Activated naive CD8-positive, alpha-beta T cell treated with anti-CD3 and anti-CD28 coated beads for 36 hours (primary cell): Measurements from ENCODE around the gene PPP1R26. TPM values are rescaled to one million over a fixed set of nuclear protein-coding genes. Genes with fewer than 3 reads are reported as not detected.
A peak's percentile ranks its signal among the peaks of the same experiment; 100 is the strongest.
"Not testable (repeated sequence)": the region's sequence is repeated elsewhere in the genome, so short reads cannot be mapped to it uniquely, and the experiment has no call there.

Source experiments
- DNase-seq: peaks from one replicate; pipeline ENCODE4 v3.0.0; 2021
- H3K27ac Mint-ChIP-seq: one replicate; pipeline ENCODE4 v1.8.0; 2022; ENCODE audit warnings: mild to moderate bottlenecking, moderate library complexity, mixed read lengths
- H3K27me3 Mint-ChIP-seq: one replicate; pipeline ENCODE4 v1.8.0; 2022; ENCODE audit warnings: mild to moderate bottlenecking, mixed read lengths
- H3K36me3 Mint-ChIP-seq: one replicate; pipeline ENCODE4 v1.8.0; 2021; ENCODE audit warnings: mild to moderate bottlenecking, mixed read lengths
- H3K4me1 Mint-ChIP-seq: one replicate; pipeline ENCODE4 v1.8.0; 2021; ENCODE audit warnings: mixed read lengths
- H3K4me3 Mint-ChIP-seq: one replicate; pipeline ENCODE4 v1.8.0; 2022; ENCODE audit warnings: mild to moderate bottlenecking, moderate library complexity, mixed read lengths
- H3K9me3 Mint-ChIP-seq: one replicate; pipeline ENCODE4 v1.8.0; 2022; ENCODE audit warnings: mixed read lengths
- total RNA-seq, 2 experiments: library from RNA; stranded (reverse); gene quantifications; one replicate each; pipeline ENCODE4 v1.2.3, GENCODE V29; 2021

The PPP1R26 gene
- under 1 TPM; 0.20 to 0.27 TPM for total RNA-seq

DNA sequence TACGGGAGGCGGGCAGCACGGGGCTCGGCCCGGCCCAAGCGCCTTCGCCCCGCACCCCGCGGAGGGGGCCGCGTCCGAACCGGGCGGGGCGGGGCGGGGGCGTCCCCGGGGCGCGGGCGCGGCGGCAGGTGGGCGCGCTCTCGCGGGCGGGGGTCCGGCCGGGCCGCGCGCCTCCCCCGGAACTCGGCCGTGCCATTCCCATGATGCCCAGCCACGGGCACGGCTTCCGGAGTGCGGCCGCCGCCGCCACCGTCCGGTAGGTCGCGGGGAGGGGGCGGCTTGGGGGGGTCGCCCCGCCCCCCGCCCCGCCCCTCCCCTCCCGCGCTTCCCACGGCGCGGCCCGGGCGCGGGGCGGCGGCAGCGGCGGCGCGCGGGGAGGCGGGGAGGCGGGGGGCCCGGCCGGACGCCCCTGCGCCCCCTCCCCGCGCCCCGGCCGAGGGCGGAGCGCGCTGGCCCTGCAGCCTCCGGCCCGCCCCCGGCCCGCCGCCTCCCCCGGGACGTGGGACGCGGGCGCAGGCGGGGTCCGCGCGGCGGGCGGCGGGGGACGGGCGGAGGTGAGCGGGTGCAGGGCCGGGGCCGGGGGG is at the start of gene PPP1R26:
TSS of gene PPP1R26 (plus strand) at position 314 of the 584 bp plus-strand sequence. CDS start 4,729 bp downstream, outside the sequence.
- H3K27ac Mint-ChIP-seq: no peak within 1 kb of the TSS
- no peaks in the 10 kb centered on the region for H3K36me3 Mint-ChIP-seq
- peaks cover 66% of the 10 kb centered on the region for H3K27me3 Mint-ChIP-seq
- DNase-seq: no peak
- H3K9me3 Mint-ChIP-seq: no peaks in the 10 kb centered on the region
- peak within 1 kb of the TSS; percentile 79 for H3K4me3 Mint-ChIP-seq
- H3K4me1 Mint-ChIP-seq: peaks cover 1% of the 10 kb centered on the region

DNA sequence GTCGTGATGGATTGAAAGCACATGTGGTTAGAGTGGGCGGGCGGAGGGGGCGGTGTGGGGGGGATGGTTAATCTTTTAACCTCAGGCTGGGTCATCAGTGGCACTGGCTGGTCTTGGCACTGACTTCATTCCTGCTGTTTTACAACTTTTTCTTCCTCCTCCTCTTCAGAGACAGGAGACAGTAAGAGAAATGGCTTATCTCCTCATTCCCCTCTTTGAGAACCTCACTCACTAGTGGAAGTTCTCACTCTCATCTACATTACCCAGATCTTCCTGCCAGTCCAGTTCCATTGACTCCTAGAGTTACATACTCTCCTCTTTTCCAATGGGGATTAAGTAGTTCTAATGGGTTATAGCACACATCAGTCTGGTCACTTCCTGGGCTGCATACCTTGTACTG is 42.3 kb upstream of the PPP1R26 start:
- H3K27me3 Mint-ChIP-seq: peaks cover 26% of the 10 kb centered on the region
- H3K36me3 Mint-ChIP-seq: no peaks in the 10 kb centered on the region
- no peak for DNase-seq
- no peak overlapping the region for H3K27ac Mint-ChIP-seq
- peaks cover 8% of the 10 kb centered on the region for H3K9me3 Mint-ChIP-seq
- no peak overlapping the region for H3K4me3 Mint-ChIP-seq
- no peaks in the 10 kb centered on the region for H3K4me1 Mint-ChIP-seq

- not testable (repeated sequence) for H3K9me3 Mint-ChIP-seq, H3K27ac Mint-ChIP-seq, H3K4me3 Mint-ChIP-seq, H3K36me3 Mint-ChIP-seq, H3K4me1 Mint-ChIP-seq, DNase-seq
- peaks cover 26% of the 10 kb centered on the region for H3K27me3 Mint-ChIP-seq
These were observed 41.9 kb upstream of the PPP1R26 start for GRCh38 chr9:135437696-135438095.

GRCh38 chr9:135438581-135439232 is 40.9 kb upstream of the PPP1R26 start:
- H3K4me3 Mint-ChIP-seq, H3K9me3 Mint-ChIP-seq, H3K36me3 Mint-ChIP-seq, H3K4me1 Mint-ChIP-seq, H3K27ac Mint-ChIP-seq: not testable (repeated sequence)
- DNase-seq: peak; percentile 40
- H3K27me3 Mint-ChIP-seq: peaks cover 26% of the 10 kb centered on the region

DNA sequence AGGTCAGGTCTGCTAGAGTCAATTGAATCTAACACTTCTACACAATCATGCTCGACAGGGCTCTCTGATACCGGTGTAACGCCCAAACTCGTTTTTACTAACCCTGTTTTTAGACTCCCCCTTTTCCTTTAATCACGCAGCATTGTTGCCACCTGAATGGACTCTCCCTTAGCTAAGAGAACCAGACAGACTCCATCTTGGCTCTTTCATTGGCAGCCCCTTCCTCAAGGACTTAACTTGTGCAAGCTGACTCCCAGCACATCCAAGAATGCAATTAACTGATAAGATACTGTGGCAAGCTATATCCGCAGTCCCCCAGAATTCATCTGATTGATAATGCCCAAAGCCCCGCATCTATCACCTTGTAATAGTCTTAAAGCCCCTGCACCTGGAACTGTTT is 40.1 kb upstream of the PPP1R26 start:
- DNase-seq, H3K4me3 Mint-ChIP-seq, H3K9me3 Mint-ChIP-seq, H3K4me1 Mint-ChIP-seq, H3K27ac Mint-ChIP-seq, H3K36me3 Mint-ChIP-seq: not testable (repeated sequence)
- H3K27me3 Mint-ChIP-seq: peaks cover 26% of the 10 kb centered on the region

DNA sequence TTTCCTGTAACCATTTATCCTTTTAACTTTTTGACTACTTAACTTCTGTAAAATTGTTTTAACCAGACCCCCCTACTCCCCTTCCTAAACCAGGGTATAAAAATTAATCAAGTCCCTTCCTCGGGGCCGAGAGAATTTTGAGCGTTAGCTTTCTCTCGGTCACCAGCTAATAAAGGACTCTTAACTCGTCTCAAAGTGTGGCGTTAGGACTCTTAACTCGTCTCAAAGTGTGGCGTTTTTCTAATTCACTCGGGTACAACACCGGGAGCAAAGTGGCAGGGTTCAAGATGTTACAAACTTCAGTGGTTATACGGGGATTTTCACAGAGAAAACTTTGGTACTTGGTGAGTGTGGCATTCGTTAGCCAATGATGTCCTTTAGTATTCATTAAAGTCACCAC is 39.7 kb upstream of the PPP1R26 start:
- DNase-seq: no peak
- peaks cover 24% of the 10 kb centered on the region for H3K27me3 Mint-ChIP-seq

DNA sequence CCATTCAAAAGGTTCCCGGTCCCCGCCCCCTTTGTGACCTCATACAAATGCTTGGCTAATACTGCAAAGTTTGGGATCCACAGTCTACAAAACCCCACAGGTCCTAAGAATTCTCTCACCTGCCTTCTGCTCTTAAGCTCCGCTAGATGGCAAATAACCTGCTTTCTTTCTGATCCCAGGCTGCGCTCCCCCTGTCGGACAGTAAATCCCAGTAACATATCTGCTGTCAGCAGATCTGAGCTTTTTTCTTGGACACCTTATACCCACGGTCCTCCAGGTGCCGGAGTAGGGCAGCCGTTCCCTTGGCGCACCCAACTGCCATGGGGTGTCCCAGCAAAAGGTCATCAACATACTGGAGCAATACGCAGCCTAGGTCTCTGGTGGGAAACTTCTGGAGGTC is 39.0 kb upstream of the PPP1R26 start:
- Mint-ChIP-seq H3K4me1 (no peaks in the 10 kb centered on the region), H3K4me3 (no peak overlapping the region), H3K27ac (no peak overlapping the region), H3K9me3 (peaks cover 8% of the 10 kb centered on the region), H3K36me3 (no peaks in the 10 kb centered on the region), H3K27me3 (peaks cover 19% of the 10 kb centered on the region)
- DNase-seq: no peak

More for the DNA sequence above, 39.7 kb upstream of the PPP1R26 start:
- Mint-ChIP-seq H3K9me3 (peaks cover 8% of the 10 kb centered on the region), H3K4me3 (no peak overlapping the region), H3K27ac (no peak overlapping the region), H3K36me3 (no peaks in the 10 kb centered on the region), H3K4me1 (no peaks in the 10 kb centered on the region)

DNA sequence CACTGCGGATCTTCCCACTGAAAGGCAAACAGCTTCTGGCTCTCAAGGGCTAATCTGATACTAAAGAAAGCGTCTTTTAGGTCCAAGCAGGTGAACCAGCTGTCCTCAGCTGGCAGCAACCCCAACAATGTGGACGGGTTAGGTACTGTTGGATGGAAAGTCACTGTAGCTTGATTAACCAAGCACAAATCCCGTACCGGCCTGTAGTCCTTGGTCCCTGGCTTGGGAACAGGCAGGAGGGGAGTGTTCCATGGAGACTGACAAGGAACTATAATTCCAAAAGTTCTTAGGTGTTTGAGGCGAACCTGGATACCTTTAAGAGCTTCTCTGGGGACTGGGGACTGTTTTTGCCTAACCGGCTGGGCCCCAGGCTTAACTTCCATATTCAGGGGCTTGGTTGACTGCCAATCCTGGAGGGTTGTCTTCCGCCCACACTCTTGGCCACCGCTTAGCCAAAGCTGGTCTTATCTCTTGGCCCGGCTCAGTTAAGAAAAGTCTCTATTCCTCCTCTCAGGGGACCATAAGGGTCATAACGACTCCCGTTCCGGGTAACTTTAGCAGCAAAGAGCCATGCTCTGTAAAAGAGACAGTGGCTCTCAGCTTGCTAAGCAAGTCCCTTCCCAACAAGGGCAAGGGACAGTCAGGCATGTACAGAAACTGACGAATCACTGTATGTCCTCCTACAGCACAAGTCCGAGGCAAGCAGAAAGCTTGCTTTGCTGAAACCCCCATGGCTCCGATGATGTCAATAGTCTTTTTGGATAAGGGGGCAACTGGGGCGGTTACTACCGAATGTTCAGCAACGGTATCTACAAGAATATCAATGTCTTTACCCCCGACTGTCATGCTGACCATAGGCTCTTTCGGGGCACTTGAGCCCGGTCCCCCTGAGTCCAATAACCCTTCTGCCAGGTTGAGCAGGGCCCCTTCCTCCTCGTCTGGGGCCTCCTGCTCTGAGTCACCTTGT is 38.2 kb upstream of the PPP1R26 start:
- not testable (repeated sequence) for H3K9me3 Mint-ChIP-seq, H3K36me3 Mint-ChIP-seq, H3K27ac Mint-ChIP-seq, H3K4me3 Mint-ChIP-seq, DNase-seq, H3K4me1 Mint-ChIP-seq
- peaks cover 19% of the 10 kb centered on the region for H3K27me3 Mint-ChIP-seq

DNA sequence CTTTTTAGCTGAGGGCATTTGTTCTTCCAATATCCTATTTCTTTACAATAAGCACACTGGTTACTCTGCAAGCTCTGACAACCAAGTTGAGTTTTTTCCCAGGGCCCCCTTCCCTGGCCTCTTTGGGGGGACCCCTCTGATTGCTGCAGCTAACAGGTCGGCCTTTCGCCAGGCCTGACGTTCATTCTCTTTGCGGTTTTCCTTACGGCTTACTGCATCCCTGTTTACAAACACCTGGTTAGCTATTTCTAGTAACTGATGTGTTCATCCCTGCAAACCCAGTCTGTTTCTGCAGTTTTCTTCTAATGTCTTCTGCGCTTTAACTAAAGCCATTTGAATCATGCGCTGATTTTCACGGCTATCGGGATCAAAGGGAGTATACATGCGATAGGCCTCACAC is 37.5 kb upstream of the PPP1R26 start:
- DNase-seq: no peak
- no peak overlapping the region for H3K27ac Mint-ChIP-seq
- no peak overlapping the region for H3K4me3 Mint-ChIP-seq
- no peaks in the 10 kb centered on the region for H3K36me3 Mint-ChIP-seq
- no peaks in the 10 kb centered on the region for H3K4me1 Mint-ChIP-seq
- H3K27me3 Mint-ChIP-seq: peaks cover 14% of the 10 kb centered on the region
- H3K9me3 Mint-ChIP-seq: peaks cover 3% of the 10 kb centered on the region

DNA sequence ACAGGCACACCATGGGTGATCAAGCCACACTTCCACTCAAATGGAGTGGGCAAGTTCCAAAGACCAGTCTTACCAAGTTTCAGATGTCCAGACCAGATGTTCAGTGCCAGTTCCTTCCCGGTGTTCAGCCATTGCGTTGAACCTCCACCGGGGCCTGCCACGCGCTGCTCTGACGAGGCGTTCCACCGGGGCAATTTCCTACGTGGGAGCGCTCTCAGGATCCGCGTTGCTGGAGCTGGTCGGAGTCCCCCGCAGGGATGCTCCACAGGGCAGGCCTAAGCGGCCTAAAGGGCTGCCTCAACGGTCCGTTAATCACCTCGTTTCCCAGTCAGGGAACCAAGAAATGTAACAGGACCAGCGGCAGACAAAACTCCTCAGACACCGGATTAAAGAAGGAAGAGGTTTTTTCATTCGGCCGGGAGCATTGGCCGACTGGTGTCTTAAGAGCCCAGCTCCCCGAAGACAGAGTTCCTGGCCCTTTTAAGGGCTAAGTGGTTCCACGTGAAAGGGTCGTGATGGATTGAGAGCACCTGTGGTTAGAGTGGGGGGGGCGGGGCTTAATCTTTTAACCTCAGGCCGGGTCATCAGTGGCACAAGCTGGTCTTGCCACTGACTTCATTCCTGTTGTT is 35.7 kb upstream of the PPP1R26 start:
- DNase-seq: no peak
- no peaks in the 10 kb centered on the region for H3K4me1 Mint-ChIP-seq
- H3K27me3 Mint-ChIP-seq: peaks cover 11% of the 10 kb centered on the region
- H3K9me3 Mint-ChIP-seq: no peaks in the 10 kb centered on the region
- H3K4me3 Mint-ChIP-seq: no peak overlapping the region
- H3K36me3 Mint-ChIP-seq: no peaks in the 10 kb centered on the region
- H3K27ac Mint-ChIP-seq: no peak overlapping the region

DNA sequence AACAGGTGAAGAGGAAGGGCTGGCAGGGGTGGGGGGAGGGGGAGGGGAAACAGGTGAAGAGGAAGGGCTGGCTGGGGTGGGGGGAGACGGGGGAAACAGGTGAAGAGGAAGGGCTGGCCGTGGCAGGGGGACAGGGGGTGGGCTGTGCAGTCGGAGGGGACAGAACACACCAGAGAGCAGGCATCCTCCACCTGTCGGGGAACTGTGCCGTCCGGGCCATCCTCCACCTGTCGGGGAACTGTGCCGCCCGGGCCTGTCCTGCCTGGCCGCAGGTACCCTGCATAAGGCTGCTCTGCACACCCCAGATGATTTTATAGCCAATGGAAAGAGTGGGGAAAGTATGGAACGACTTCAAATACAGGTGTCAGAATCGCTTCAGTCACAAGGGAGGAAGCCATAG is 32.5 kb upstream of the PPP1R26 start:
- no peaks in the 10 kb centered on the region for H3K4me1 Mint-ChIP-seq

GRCh38 chr9:135448663-135449100 is 30.9 kb upstream of the PPP1R26 start:
- Mint-ChIP-seq H3K27me3 (no peaks in the 10 kb centered on the region), H3K36me3 (no peaks in the 10 kb centered on the region), H3K9me3 (no peaks in the 10 kb centered on the region), H3K27ac (no peak overlapping the region), H3K4me1 (no peaks in the 10 kb centered on the region), H3K4me3 (no peak overlapping the region)
- no peak for DNase-seq

More for the DNA sequence above, 32.5 kb upstream of the PPP1R26 start:
- Mint-ChIP-seq H3K9me3 (no peaks in the 10 kb centered on the region), H3K4me3 (no peak overlapping the region), H3K27ac (no peak overlapping the region), H3K36me3 (no peaks in the 10 kb centered on the region), H3K27me3 (no peaks in the 10 kb centered on the region)
- DNase-seq: no peak

DNA sequence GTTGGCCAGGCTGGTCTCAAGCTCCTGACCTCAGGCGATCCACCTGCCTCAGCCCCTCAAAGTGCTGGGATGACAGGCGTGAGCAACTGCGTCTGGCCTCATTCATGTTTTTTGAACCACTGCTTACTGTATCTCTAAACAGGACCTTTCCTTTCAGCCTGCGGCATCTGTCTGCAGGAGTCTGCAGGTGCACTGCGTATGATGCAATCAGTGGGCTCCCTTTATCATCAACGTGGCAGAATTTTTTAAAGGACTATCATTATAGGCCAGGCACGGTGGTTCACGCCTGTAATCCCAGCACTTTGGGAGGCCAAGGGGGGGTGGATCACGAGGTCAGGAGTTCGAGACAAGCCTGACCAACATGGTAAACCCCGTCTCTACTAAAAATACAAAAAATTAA is 30.1 kb upstream of the PPP1R26 start:
- H3K4me3 Mint-ChIP-seq, H3K4me1 Mint-ChIP-seq, H3K27me3 Mint-ChIP-seq, DNase-seq, H3K36me3 Mint-ChIP-seq, H3K9me3 Mint-ChIP-seq, H3K27ac Mint-ChIP-seq: not testable (repeated sequence)

- Mint-ChIP-seq H3K27me3 (peaks cover 6% of the 10 kb centered on the region), H3K9me3 (no peaks in the 10 kb centered on the region), H3K36me3 (no peaks in the 10 kb centered on the region), H3K4me1 (no peaks in the 10 kb centered on the region), H3K27ac (no peak overlapping the region), H3K4me3 (no peak overlapping the region)
- DNase-seq: no peak
These were observed 28.6 kb upstream of the PPP1R26 start for GRCh38 chr9:135450956-135451355.

- DNase-seq, H3K4me3 Mint-ChIP-seq, H3K9me3 Mint-ChIP-seq, H3K27ac Mint-ChIP-seq, H3K36me3 Mint-ChIP-seq, H3K4me1 Mint-ChIP-seq: not testable (repeated sequence)
- peaks cover 15% of the 10 kb centered on the region for H3K27me3 Mint-ChIP-seq
These were observed 27.7 kb upstream of the PPP1R26 start for GRCh38 chr9:135451909-135452308.
